Choroid plexus epithelial cell (primary cell): ENCODE measurements around the gene BLNK.
A peak's percentile ranks its signal among the peaks of the same experiment; 100 is the strongest.

Experiments
- DNase-seq: peaks from one replicate; pipeline ENCODE4 v3.0.0-alpha.2; 2010; ENCODE audit warnings: low read depth
- H3K4me3 ChIP-seq: 2 replicates; pipeline ENCODE4 v1.5.1; 2011; ENCODE audit warnings: low read depth, mild to moderate bottlenecking, control low read depth, low read length, moderate library complexity
- TF ChIP-seq, protein P1 (sequence below): conservative IDR thresholded peaks from 2 replicates; pipeline ENCODE4 v1.5.1; 2011; ENCODE audit warnings: low read depth, mild to moderate bottlenecking, control low read depth, inconsistent platforms, low read length, moderate library complexity

BLNK gene

DNA sequence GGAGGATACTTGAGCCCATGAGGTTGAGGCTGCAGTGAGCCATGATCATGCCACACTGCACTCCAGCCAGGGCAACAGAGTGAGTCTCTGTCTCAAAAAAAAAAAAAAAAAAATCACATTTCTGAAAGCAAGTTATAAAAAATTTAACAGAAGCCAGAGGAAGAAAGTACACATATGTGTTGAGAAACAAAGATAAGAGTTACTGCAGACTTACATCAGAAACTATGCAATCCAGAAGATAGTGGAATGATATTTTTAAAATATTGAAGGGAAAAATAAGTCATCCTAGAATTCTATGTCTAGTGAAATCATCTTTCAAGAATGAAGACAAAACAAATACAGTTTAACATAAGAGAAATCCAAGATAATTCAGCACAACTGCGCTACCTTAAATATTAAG is 94.4 kb downstream of the BLNK start:
- no peak overlapping the region for H3K4me3 ChIP-seq
- no peak for DNase-seq
- TF ChIP-seq, protein P1, sequence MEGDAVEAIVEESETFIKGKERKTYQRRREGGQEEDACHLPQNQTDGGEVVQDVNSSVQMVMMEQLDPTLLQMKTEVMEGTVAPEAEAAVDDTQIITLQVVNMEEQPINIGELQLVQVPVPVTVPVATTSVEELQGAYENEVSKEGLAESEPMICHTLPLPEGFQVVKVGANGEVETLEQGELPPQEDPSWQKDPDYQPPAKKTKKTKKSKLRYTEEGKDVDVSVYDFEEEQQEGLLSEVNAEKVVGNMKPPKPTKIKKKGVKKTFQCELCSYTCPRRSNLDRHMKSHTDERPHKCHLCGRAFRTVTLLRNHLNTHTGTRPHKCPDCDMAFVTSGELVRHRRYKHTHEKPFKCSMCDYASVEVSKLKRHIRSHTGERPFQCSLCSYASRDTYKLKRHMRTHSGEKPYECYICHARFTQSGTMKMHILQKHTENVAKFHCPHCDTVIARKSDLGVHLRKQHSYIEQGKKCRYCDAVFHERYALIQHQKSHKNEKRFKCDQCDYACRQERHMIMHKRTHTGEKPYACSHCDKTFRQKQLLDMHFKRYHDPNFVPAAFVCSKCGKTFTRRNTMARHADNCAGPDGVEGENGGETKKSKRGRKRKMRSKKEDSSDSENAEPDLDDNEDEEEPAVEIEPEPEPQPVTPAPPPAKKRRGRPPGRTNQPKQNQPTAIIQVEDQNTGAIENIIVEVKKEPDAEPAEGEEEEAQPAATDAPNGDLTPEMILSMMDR, result no peak

DNA sequence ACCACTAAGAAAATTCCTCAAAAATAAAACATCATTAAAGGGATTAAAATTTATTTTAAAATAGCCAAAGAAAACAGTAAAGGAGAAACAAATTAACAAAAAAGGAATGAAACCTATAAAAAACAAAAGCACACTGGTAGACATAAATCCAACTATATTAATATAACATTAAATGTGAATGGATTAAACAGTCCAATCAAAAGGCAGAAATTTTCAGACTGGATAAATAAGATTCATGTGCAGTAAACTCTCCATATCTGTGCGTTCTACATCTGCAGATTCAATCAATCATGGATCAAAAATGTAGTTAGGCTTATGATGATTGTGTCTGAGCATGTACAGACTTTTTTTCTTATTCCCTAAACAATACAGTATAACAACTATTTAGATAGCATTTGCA is 98.7 kb downstream of the BLNK start:
- TF ChIP-seq, protein P1, result no peak
- no peak for DNase-seq
- H3K4me3 ChIP-seq, result no peak overlapping the region

DNA sequence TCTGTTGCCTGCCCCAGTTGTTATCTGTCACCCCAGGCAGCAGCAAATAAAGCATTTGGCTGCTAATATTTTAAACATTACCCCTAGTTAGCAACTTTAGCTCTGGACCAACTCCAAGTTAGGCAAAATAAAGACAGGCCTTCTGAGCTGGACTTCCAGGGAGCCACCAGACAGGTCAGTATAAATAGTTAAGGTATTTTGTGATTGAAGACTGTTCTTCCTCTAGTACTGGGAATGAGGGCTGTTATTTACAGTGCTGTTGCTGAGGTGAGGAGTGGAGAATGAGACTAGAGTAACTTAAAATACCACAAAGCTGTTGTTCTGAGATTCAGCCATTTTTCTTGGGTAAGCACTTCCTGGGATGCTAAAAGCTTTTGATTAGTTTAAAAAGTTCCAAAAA is 101.1 kb downstream of the BLNK start:
- H3K4me3 ChIP-seq, result no peak overlapping the region
- no peak for DNase-seq
- TF ChIP-seq, protein P1, result no peak

DNA sequence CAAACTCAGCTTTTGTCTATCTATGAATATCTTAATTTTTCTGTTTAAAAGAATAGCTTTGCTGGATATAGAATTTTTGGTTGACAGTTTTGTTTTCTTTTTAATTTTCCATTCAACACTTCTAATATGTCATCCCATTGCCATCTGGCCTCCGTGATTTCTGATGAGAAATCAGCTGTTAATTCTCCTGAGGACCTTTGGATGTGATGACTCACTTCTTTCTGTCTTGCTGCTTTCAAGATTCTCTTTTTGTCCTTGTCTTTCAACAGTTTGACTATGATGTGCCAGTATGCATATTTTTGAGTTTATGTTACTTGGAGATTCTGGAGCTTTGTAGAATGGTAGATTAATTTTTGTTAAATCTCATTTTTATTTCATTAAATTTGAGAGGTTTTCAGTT is 102.8 kb downstream of the BLNK start:
- TF ChIP-seq, protein P1, result no peak
- peak; percentile 9 for DNase-seq
- no peak overlapping the region for H3K4me3 ChIP-seq

DNA sequence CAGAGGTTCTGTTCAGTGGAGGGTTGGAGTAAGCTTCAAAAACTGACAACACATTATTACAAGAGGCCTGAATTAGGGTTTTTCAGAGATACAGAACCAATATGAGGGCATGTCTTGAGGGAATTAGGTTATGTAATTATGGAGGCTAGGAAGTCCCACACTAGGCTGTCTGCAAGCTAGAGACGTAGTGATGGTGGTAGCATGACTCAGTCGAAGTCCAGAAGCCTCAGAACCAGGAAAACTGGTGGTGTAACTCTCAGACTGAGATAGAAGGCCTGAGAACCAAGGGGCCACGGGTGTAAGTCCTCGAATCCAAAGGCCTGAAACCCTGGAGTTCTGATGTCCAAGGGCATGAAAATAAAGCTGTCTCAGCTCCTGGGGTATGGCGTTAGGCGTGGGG is 105.6 kb downstream of the BLNK start:
- TF ChIP-seq, protein P1, result no peak
- H3K4me3 ChIP-seq, result no peak overlapping the region
- no peak for DNase-seq

DNA sequence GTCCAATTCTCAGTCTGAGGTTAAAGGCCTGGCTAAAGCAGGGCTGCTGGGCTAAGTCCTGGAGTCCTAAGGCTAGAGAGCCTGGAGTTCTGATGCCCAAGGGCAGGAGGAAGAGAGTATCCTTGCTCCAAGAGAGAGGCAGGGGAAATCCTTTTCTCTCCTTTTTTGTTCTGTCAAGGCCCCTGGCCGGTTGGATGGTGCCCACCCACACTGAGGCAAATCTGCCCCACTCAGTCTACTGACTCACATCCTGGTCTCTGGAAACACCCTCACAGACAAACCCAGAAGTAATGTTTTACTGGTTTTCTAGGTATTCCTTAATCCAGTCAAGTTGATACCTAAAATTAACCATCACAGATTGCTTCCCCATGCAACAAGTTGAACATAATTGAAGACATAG is 118.3 kb downstream of the BLNK start:
- no peak overlapping the region for H3K4me3 ChIP-seq
- TF ChIP-seq, protein P1, result no peak
- DNase-seq, result no peak

DNA sequence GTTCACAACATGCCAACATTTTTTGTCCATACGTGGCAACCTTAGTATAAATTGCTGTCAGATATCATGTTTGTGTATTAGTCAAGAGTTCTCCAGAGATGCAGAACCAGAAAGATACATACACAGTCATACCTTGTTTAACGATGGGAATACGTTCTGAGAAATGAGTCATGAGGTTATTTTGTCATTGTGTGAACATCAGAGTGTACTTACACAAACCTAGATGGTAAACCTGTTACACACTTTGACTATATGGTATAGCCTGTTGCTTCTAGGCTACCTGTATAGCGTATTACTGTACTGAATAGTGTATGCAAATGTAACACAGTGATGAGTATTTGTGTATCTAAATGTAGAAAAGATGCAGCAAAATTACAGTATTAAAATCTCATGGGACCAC is 118.9 kb downstream of the BLNK start:
- TF ChIP-seq, protein P1, result no peak
- DNase-seq, result no peak
- no peak overlapping the region for H3K4me3 ChIP-seq
